HG03521 (cell line): Measurements from ENCODE around the gene SYCN.
"Not testable (repeated sequence)": the region's sequence is repeated elsewhere in the genome, so short reads cannot be mapped to it uniquely, and the experiment has no call there.

Source experiments
- ATAC-seq: cut with Tn5 transposase; IDR thresholded peaks from one replicate; pipeline ENCODE4 v1.9.1; 2021; ENCODE audit warnings: mild to moderate bottlenecking, moderate library complexity; ENCODE audit not compliant: unreplicated experiment

The SYCN gene, protein sequence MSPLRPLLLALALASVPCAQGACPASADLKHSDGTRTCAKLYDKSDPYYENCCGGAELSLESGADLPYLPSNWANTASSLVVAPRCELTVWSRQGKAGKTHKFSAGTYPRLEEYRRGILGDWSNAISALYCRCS

GRCh38 chr19:39203372-39204341 is at the start of gene SYCN:
TSS of gene SYCN (minus strand) at chr19:39204263. CDS start at chr19:39204254, 9 bp downstream.
- ATAC-seq = no peak

DNA sequence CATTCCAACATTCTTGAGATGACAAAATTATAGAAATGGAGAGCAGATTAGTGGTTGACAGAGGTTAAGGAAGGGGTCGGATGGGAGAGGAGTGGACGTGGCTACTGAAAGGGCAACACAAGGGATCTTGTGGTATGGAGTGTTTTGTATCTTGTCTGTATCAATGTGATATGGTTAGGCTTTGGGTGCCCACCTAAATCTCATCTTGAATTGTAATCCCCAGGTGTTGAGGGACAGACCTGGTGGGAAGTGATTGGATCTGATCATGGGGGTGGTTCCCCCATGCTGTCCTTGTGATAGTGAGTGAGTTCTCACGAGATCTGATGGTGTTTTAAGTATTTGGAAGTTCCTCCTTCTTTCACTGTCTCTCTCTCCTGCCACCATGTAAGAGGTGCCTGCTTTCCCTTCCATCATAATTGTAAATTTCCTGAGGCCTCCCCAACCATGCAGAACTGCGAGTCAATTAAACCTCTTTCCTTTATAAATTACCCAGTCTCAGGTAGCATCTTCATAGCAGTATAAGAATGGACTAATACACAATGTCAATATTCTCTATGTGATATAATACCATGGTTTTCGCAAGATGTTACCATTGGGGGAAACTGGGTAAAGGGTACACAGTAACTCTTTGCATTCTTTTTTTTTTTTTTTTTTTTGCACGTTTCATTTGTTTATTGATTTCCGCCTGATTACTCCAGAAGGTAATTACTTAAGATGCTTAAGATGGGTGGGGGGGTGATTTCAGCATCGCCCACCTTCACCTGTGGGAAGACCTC is 49.5 kb upstream of the SYCN start:
- ATAC-seq = no peak

DNA sequence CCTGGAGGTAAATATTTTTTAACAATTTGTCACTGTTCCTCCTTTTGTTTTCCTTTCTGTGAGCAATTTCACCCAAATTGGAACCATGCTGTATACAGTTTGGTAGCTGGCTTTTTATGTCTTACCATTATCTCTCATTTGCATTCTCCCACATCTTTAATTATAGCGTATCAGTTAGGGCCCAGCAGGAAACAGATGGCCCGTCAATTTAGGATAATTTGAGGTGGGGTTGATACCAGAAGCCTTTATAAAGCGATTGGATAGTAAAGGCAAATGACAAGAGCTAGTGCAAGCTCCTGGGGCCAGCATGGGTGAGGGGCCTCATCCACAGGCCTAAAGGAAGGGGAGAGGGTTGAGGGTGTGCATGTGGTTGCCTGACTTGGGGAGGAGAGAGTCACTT is 48.4 kb upstream of the SYCN start:
- ATAC-seq = no peak

DNA sequence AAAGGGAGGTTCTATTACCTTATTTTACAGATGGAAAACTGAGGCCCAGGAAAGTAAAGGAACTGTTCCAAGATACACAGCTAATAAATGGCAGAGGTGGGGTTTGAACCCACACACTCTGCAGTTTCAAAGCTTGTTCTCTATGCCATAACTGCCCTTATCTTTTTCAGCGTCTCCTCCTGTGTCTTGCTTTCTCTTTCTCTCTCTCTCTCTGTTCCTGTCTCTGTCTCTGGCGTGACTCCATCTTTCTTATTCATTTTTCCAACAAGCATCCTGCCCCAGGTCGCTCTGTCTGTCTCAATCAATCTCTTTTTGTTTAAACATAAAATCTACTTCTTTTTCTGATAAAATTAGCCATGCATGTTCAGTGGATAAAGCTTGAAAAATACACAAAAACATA is 47.8 kb upstream of the SYCN start:
- ATAC-seq = no peak

- ATAC-seq = no peak
Measured at GRCh38 chr19:39251081-39251480, 47.0 kb upstream of the SYCN start.

DNA sequence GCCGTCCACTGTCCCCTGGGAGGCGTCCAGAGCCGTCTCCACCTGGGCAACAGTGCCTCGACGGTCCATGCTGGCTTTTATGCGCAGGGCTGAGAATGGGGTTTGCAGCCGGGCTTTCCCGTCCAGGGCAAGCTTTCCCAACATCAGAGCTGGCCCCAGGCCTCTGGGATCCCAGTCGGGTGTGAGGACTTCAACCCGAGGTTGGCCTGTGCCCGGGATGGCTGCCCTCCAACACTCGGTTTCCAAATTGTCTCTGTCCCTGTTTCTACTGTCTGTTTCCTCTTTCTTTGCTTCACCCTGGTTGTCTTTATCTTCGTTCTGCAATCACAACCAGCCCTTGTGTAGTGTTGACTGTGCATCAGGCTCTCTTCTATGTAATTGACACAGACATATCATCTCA is 44.7 kb upstream of the SYCN start, which contains the start of gene IFNL4:
IFNL4 (minus strand) TSS at position 51 of the 400 bp plus-strand sequence.
- no peak for ATAC-seq

- no peak for ATAC-seq
Measured at GRCh38 chr19:39247701-39248664, 43.9 kb upstream of the SYCN start.

- no peak for ATAC-seq
Measured at GRCh38 chr19:39246951-39247669, 43.0 kb upstream of the SYCN start.

DNA sequence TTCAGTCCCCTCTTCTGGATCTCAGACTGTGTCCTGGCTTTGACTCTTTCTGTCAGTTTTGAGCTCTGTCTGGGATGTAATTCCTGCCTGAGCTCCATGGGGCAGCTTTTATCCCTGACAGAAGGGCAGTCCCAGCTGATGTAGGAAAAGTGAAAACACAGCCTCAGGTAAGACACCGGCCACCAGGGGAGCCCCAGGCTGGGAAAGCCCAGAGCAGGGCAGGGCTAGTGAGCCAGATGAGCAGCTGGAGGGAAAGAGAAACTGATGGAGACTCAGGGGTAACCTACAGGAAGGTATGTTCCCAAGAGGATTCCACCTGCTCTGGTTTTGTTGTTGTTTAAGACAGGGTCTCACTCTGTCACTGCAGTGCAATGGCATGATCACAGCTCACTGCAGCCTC is 41.1 kb upstream of the SYCN start:
- not testable (repeated sequence) for ATAC-seq

GRCh38 chr19:39244410-39245100 is 40.5 kb upstream of the SYCN start, which contains the start of gene IFNL3:
TSS of gene IFNL3 (minus strand) at chr19:39245006. CDS start at chr19:39244967, 39 bp downstream.
- ATAC-seq = not testable (repeated sequence)

- not testable (repeated sequence) for ATAC-seq
Measured at GRCh38 chr19:39243741-39244140, 39.7 kb upstream of the SYCN start.

DNA sequence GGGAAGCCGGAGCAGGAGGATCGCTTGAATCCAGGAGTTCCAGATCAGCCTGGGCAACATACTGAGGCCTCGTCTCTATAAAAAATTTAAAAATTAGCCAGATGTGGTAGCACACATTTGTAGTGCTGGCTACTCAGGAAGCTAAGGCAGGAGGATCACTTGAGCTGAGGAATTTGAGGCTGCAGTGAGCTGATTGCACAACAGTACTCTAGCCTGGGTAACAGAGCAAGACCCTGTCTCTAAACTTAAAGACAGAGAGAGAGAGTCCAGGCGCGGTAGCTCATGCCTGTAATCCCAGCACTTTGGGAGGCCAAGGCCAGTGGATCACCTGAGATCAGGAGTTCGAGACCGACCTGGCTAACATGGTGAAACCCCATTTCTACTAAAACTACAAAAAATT is 36.4 kb upstream of the SYCN start:
- ATAC-seq = no peak

- ATAC-seq = no peak
Measured at GRCh38 chr19:39238944-39239343, 34.9 kb upstream of the SYCN start.

DNA sequence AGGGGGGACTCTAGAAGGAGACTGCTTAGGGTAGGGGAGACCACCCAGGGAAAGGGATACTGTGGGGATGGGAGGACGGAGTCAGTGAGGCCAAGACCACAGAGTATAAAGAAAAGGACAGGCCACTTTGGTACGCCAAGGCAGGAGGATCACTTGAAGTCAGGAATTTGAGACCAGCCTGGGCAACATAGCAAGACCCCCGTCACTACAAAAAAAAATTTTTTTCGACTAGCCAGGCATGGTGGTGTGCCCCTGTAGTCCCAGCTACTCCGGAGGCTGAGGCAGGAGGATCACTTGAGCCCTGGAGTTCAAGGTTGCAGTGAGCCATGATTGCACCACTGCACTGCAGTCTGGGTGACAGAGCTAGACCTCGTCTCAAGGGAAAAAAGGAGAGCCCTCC is 34.1 kb upstream of the SYCN start:
- ATAC-seq = no peak

GRCh38 chr19:39237200-39238184 is 33.4 kb upstream of the SYCN start:
- no peak for ATAC-seq

DNA sequence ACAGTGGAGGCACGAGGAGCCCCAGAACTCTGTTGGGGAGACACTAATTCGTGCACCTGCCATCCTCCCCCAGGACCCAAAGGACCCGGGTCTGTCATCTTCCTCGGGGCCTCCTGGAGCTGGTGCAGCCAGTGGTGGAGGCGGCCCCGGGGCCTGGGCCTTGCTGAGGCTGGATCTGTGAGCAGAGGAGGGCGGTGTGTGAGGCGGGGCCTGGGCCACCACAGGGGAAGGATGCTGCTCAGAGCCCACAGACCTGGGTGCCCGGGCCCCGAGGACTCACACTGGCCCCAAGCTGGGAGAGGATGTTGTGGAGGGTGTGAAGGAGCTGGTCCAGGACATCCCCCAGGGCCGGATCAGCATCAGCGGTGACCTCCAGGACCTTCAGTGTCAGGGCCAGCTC is 32.5 kb upstream of the SYCN start:
- ATAC-seq = no peak

DNA sequence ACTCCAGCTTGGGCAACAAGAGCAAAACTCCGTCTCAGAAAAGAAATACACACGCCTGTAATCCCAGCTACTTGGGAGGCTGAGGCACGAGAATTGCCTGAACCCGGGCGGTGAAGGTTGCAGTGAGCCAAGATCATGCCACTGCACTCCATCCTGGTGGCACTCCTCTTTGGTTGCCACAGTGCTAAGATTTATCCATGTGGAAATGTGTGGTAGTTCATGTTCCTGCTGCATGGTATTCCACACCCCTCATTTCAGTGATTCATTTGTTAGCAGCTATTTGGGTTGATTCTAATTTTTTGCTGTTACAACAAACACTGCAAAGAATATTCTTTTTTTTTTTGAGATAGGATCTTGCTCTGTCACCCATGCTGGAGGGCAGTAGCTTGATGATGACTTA is 28.6 kb upstream of the SYCN start:
- ATAC-seq = no peak
